Osteocyte (in vitro differentiated cells): ENCODE measurements around the gene B4GALNT3. TPM values are rescaled to one million over a fixed set of nuclear protein-coding genes. Genes with fewer than 3 reads are reported as not detected.

ENCODE experiments used
- DNase-seq: peaks from one replicate; pipeline ENCODE4 v3.0.0; 2021; ENCODE audit warnings: mixed read lengths; ENCODE audit not compliant: unreplicated experiment; ENCODE audit errors: extremely low spot score
- H3K27ac Mint-ChIP-seq: one replicate; pipeline ENCODE4 v1.8.0; 2021; ENCODE audit warnings: mild to moderate bottlenecking, mixed read lengths; ENCODE audit not compliant: unreplicated experiment
- H3K27me3 Mint-ChIP-seq: one replicate; pipeline ENCODE4 v1.8.0; 2021; ENCODE audit warnings: mixed read lengths; ENCODE audit not compliant: unreplicated experiment
- H3K36me3 Mint-ChIP-seq: one replicate; pipeline ENCODE4 v1.8.0; 2021; ENCODE audit warnings: mixed read lengths; ENCODE audit not compliant: unreplicated experiment
- H3K4me1 Mint-ChIP-seq: one replicate; pipeline ENCODE4 v1.8.0; 2021; ENCODE audit warnings: mixed read lengths; ENCODE audit not compliant: unreplicated experiment
- H3K4me3 Mint-ChIP-seq: one replicate; pipeline ENCODE4 v1.8.0; 2021; ENCODE audit warnings: mild to moderate bottlenecking, moderate library complexity, mixed read lengths; ENCODE audit not compliant: unreplicated experiment
- H3K9me3 Mint-ChIP-seq: one replicate; pipeline ENCODE4 v1.8.0; 2021; ENCODE audit warnings: mixed read lengths; ENCODE audit not compliant: unreplicated experiment
- total RNA-seq: library from RNA; stranded (reverse); gene quantifications from 2 replicates; pipeline ENCODE4 v1.2.1, GENCODE V29; 2021
- TF ChIP-seq, protein P1 (sequence below): fragments of 200-600 bp; sonication (generic); IDR thresholded peaks from 2 replicates; pipeline ENCODE4 v1.5.0; 2021; ENCODE audit warnings: antibody characterized with exemption, mild to moderate bottlenecking, moderate library complexity

B4GALNT3 gene
- total RNA-seq, 1 donor from 2014 or later, result 0.27 TPM

GRCh38 chr12:532908-533565 is 73.3 kb downstream of the B4GALNT3 start:
- Mint-ChIP-seq H3K4me1 (no peaks in the 10 kb centered on the region), H3K9me3 (peaks cover 13% of the 10 kb centered on the region)

DNA sequence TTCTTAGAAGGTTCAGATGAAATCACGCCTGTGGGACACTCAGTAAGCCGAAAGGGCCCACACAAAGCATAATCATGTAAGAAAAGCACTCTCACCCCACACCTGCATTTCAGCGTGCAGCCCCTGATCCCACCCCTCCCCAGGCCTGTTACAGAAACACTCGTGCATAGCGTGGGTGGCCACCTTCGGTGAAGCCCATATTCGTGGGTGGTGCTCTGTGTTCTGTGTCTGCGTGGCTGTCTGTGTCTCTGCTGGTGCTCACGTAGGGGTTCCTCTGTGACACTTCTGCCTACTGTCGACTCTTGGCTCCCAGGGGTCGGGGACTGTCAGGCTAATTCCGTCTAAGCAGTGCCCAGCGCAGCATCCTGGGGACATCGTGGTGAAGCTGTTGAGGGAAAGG is 74.0 kb downstream of the B4GALNT3 start:
- no peak overlapping the region for H3K4me3 Mint-ChIP-seq
- H3K27me3 Mint-ChIP-seq, result no peaks in the 10 kb centered on the region
- TF ChIP-seq, protein P1, sequence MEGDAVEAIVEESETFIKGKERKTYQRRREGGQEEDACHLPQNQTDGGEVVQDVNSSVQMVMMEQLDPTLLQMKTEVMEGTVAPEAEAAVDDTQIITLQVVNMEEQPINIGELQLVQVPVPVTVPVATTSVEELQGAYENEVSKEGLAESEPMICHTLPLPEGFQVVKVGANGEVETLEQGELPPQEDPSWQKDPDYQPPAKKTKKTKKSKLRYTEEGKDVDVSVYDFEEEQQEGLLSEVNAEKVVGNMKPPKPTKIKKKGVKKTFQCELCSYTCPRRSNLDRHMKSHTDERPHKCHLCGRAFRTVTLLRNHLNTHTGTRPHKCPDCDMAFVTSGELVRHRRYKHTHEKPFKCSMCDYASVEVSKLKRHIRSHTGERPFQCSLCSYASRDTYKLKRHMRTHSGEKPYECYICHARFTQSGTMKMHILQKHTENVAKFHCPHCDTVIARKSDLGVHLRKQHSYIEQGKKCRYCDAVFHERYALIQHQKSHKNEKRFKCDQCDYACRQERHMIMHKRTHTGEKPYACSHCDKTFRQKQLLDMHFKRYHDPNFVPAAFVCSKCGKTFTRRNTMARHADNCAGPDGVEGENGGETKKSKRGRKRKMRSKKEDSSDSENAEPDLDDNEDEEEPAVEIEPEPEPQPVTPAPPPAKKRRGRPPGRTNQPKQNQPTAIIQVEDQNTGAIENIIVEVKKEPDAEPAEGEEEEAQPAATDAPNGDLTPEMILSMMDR, result no peak
- no peak overlapping the region for H3K27ac Mint-ChIP-seq
- H3K9me3 Mint-ChIP-seq, result peaks cover 13% of the 10 kb centered on the region
- no peak for DNase-seq
- H3K4me1 Mint-ChIP-seq, result no peaks in the 10 kb centered on the region
- H3K36me3 Mint-ChIP-seq, result peaks cover 4% of the 10 kb centered on the region

More at GRCh38 chr12:532908-533565, 73.3 kb downstream of the B4GALNT3 start:
- Mint-ChIP-seq H3K36me3 (peaks cover 4% of the 10 kb centered on the region), H3K4me3 (no peak overlapping the region), H3K27me3 (no peaks in the 10 kb centered on the region), H3K27ac (no peak overlapping the region)
- TF ChIP-seq, protein P1, result no peak
- DNase-seq, result no peak

DNA sequence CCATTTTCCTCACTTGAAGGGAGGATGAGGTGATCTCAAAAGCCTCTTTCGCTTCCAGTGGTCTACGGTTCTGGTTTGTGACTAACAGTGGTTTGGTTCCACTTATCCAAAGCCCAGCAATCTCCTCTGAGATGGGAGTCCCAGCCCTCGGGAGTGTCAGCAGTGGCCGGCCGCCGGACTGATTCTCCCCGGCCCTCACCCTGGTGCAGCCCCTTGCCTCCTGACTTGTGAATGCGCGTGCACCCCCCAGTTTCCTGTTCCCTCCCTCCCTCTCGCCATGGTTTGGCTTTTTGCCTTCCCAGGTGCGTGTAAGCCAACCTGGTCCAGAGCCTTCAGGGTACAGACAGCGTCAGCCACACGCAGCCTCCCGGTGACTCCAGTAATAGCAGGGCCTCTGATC is 74.5 kb downstream of the B4GALNT3 start:
- peaks cover 4% of the 10 kb centered on the region for H3K36me3 Mint-ChIP-seq
- TF ChIP-seq, protein P1, result no peak
- H3K27me3 Mint-ChIP-seq, result no peaks in the 10 kb centered on the region
- H3K9me3 Mint-ChIP-seq, result peaks cover 10% of the 10 kb centered on the region
- no peak for DNase-seq
- H3K4me3 Mint-ChIP-seq, result no peak overlapping the region
- H3K27ac Mint-ChIP-seq, result no peak overlapping the region
- no peaks in the 10 kb centered on the region for H3K4me1 Mint-ChIP-seq

- Mint-ChIP-seq H3K27me3 (peaks cover 3% of the 10 kb centered on the region), H3K36me3 (peaks cover 4% of the 10 kb centered on the region), H3K27ac (no peak overlapping the region), H3K4me1 (no peaks in the 10 kb centered on the region), H3K4me3 (no peak overlapping the region), H3K9me3 (peaks cover 9% of the 10 kb centered on the region)
- no peak for DNase-seq
- TF ChIP-seq, protein P1, result no peak
Measured at GRCh38 chr12:535396-535795, 75.7 kb downstream of the B4GALNT3 start.

GRCh38 chr12:536751-537245 is 77.1 kb downstream of the B4GALNT3 start:
- Mint-ChIP-seq H3K27me3 (peaks cover 4% of the 10 kb centered on the region), H3K9me3 (peaks cover 9% of the 10 kb centered on the region), H3K4me3 (no peak overlapping the region), H3K4me1 (peaks cover under 1% of the 10 kb centered on the region), H3K27ac (no peak overlapping the region), H3K36me3 (peaks cover 4% of the 10 kb centered on the region)
- TF ChIP-seq, protein P1, result no peak
- DNase-seq, result no peak
